B cell (primary cell): ENCODE data around the gene HAS3. TPM values are rescaled to one million over a fixed set of nuclear protein-coding genes. Genes with fewer than 3 reads are reported as not detected.

ENCODE experiments used
- ATAC-seq: fragments of 200-7000 bp; cut with Tn5 transposase; one replicate; pipeline ENCODE4 v1.10.0; 2021; ENCODE audit warnings: low read depth, mild to moderate bottlenecking, moderate number of reproducible peaks, moderate library complexity
- CTCF ChIA-PET: fragments of 350-600 bp; sonication (Branson Sonifier 250); formaldehyde crosslinking; loops from one replicate; lab custom pipeline; 2021; ENCODE audit warnings: antibody characterized with exemption, inconsistent platforms; lab: Charles Lee
- POLR2A ChIA-PET: fragments of 350-600 bp; sonication (Branson Sonifier 250); formaldehyde crosslinking; loops from one replicate; lab custom pipeline; 2021; ENCODE audit warnings: antibody characterized with exemption; lab: Charles Lee
- DNase-seq: peaks from one replicate; pipeline ENCODE4 v3.0.0; 2013
- H2AFZ ChIP-seq: 2 replicates; pipeline ENCODE4 v1.6.1; 2012; ENCODE audit warnings: mild to moderate bottlenecking, low read depth, low read length; ENCODE audit not compliant: insufficient read depth, poor library complexity, severe bottlenecking
- H3K27ac ChIP-seq, 2 donors: 1 replicate in 1 of 2; 2 replicates in 1 of 2; pipeline ENCODE4 v1.5.1; 2012 to 2013; ENCODE audit warnings: low read length in 2 of 2, mild to moderate bottlenecking in 2 of 2, moderate library complexity in 1 of 2
- H3K27me3 ChIP-seq, 4 experiments: fragments of 200-600 bp in 1 of 4; sonication (generic) in 1 of 4; replicated peaks in 1 of 4; 1 replicate in 2 of 4; 2 replicates in 2 of 4; pipeline versions ENCODE4 v1.6.1 to v1.7.0; 2013 to 2016; ENCODE audit warnings: low read length in 3 of 4, mild to moderate bottlenecking in 2 of 4, mixed read lengths in 1 of 4, moderate library complexity in 1 of 4; ENCODE audit not compliant: insufficient read depth in 4 of 4, control insufficient read depth in 3 of 4; ENCODE audit errors: control extremely low read depth in 1 of 4
- H3K36me3 ChIP-seq, 2 experiments: replicated peaks in 1 of 2; 1 replicate in 1 of 2; 2 replicates in 1 of 2; pipeline versions ENCODE4 v1.6.1 to v1.7.1; 2013; ENCODE audit warnings: low read length in 1 of 2; ENCODE audit not compliant: insufficient read depth in 2 of 2, control insufficient read depth in 1 of 2; ENCODE audit errors: control extremely low read depth in 1 of 2, extremely low read depth in 1 of 2
- H3K4me1 ChIP-seq, 2 donors: fragments of 200-600 bp in 1 of 2; sonication (generic) in 1 of 2; 1 replicate in 1 of 2; 2 replicates in 1 of 2; pipeline versions ENCODE4 v1.5.1 to v1.6.1; 2013 to 2017; ENCODE audit warnings: low read length in 2 of 2; ENCODE audit not compliant: control insufficient read depth in 2 of 2, insufficient read depth in 2 of 2
- H3K4me2 ChIP-seq: replicated peaks from 2 replicates; pipeline ENCODE3; 2012; ENCODE audit warnings: mild to moderate bottlenecking, low read depth, low read length; ENCODE audit not compliant: poor library complexity, severe bottlenecking
- H3K4me3 ChIP-seq, 5 experiments: fragments of 200-600 bp in 1 of 5; sonication (generic) in 1 of 5; 1 replicate in 3 of 5; 2 replicates in 2 of 5; pipeline versions ENCODE4 v1.5.1 to v1.7.0; 2011 to 2016; ENCODE audit warnings: low read length in 4 of 5, mild to moderate bottlenecking in 4 of 5, low read depth in 2 of 5, control low read depth in 1 of 5, moderate library complexity in 1 of 5; ENCODE audit not compliant: insufficient read depth in 1 of 5; ENCODE audit errors: control extremely low read depth in 1 of 5, extremely low read depth in 1 of 5
- H3K79me2 ChIP-seq: fragments of 200-600 bp; sonication (generic); one replicate; pipeline ENCODE4 v1.6.0; 2016; ENCODE audit warnings: low read length; ENCODE audit not compliant: control insufficient read depth, insufficient read depth
- H3K9ac ChIP-seq: fragments of 200-600 bp; sonication (generic); 2 replicates; pipeline ENCODE4 v1.6.1; 2017; ENCODE audit warnings: mild to moderate bottlenecking, low read length, moderate library complexity
- H3K9me3 ChIP-seq, 3 donors: one replicate each; pipeline versions ENCODE4 v1.6.1 to v1.7.1; 2013; ENCODE audit warnings: low read length in 2 of 3; ENCODE audit not compliant: control insufficient read depth in 2 of 3, insufficient read depth in 1 of 3; ENCODE audit errors: control extremely low read depth in 1 of 3
- H4K20me1 ChIP-seq: 2 replicates; pipeline ENCODE4 v1.6.0; 2012; ENCODE audit warnings: mild to moderate bottlenecking, low read length; ENCODE audit not compliant: insufficient read depth, control insufficient read depth, poor library complexity, severe bottlenecking
- H3K27ac Mint-ChIP-seq: one replicate; pipeline ENCODE4 v1.8.0; 2021; ENCODE audit warnings: mixed read lengths
- H3K27me3 Mint-ChIP-seq: one replicate; pipeline ENCODE4 v1.8.0; 2021; ENCODE audit warnings: mixed read lengths
- H3K4me1 Mint-ChIP-seq: one replicate; pipeline ENCODE4 v1.8.0; 2021; ENCODE audit warnings: mixed read lengths
- H3K4me3 Mint-ChIP-seq: one replicate; pipeline ENCODE4 v1.8.0; 2021; ENCODE audit warnings: mixed read lengths
- H3K9me3 Mint-ChIP-seq: one replicate; pipeline ENCODE4 v1.8.0; 2022; ENCODE audit warnings: mixed read lengths; ENCODE audit not compliant: insufficient read depth
- CTCF ChIP-seq: fragments of 200-600 bp; IDR thresholded peaks from one replicate; pipeline ENCODE4 v1.8.0; 2022; ENCODE audit warnings: antibody characterized with exemption, mild to moderate bottlenecking
- EZH2 ChIP-seq: IDR thresholded peaks from 2 replicates; pipeline ENCODE4 v1.6.1; 2012; ENCODE audit warnings: borderline replicate concordance, low read depth, mild to moderate bottlenecking, moderate library complexity, low read length; ENCODE audit not compliant: insufficient read depth, poor library complexity, severe bottlenecking
- WGBS: methylation state at CpG from one replicate; pipeline ENCODE4 v1.1.5; 2013; ENCODE audit warnings: missing lambda C conversion rate; ENCODE audit not compliant: insufficient coverage; 5-methylcytosine and 5-hydroxymethylcytosine counted together
- intact Hi-C: fragments of 100-400 bp; cut with micrococcal nuclease; formaldehyde crosslinking; loops from one replicate; pipeline ENCODE4 v1.10.0; 2022
- polyA plus RNA-seq: library from polyadenylated mRNA; depleted of rRNA; stranded (reverse); fragments of >200 nt; gene quantifications from 2 replicates; pipeline ENCODE4 v1.2.3, GENCODE V29; 2012
- total RNA-seq, 2 donors: library from RNA; stranded (reverse); fragments of 120-200 nt in 1 of 2; gene quantifications; 1 replicate in 1 of 2; 2 replicates in 1 of 2; pipeline versions ENCODE4 v1.2.3 to v1.2.4, GENCODE V29; 2013 to 2022

HAS3 gene
- total and polyA plus RNA-seq, 2 donors (not counting 1 experiment from before 2014, with no cell fraction given) = 1.4 to 2.6 TPM

- Histone ChIP-seq H2AFZ (no peak overlapping the region), H3K4me2 (no peak overlapping the region), H4K20me1 (no peaks in the 10 kb centered on the region), H3K4me1 (no peaks in the 10 kb centered on the region), H3K9me3 (no peaks in the 10 kb centered on the region), H3K4me3 (no peak overlapping the region), H3K27me3 (no peaks in the 10 kb centered on the region), H3K36me3 (peaks cover 0 to 2% of the 10 kb centered on the region in 2 experiments), H3K9ac (no peak overlapping the region), H3K27ac (no peak overlapping the region), H3K79me2 (no peaks in the 10 kb centered on the region)
- H3K4me1 Mint-ChIP-seq = no peaks in the 10 kb centered on the region
- WGBS = no CpG with 5 or more reads among the region's 2 CpGs
- ATAC-seq (no peak), DNase-seq (no peak)
- no peak overlapping the region for H3K27ac Mint-ChIP-seq
- H3K4me3 Mint-ChIP-seq = no peak overlapping the region
- H3K9me3 Mint-ChIP-seq = no peaks in the 10 kb centered on the region
- ChIA-PET POLR2A (no interaction called here), CTCF (no interaction called here)
- intact Hi-C loops = no loop called here
- no peak for TF ChIP-seq CTCF
- no peak for TF ChIP-seq EZH2
- H3K27me3 Mint-ChIP-seq = no peaks in the 10 kb centered on the region
Observed at GRCh38 chr16:69064124-69064763, 41.2 kb upstream of the HAS3 start.

- Histone ChIP-seq H3K4me2 (no peak overlapping the region), H3K4me1 (no peaks in the 10 kb centered on the region), H3K27me3 (no peaks in the 10 kb centered on the region), H3K27ac (no peak overlapping the region), H4K20me1 (no peaks in the 10 kb centered on the region), H3K79me2 (no peaks in the 10 kb centered on the region), H3K36me3 (peaks cover 0 to 2% of the 10 kb centered on the region in 2 experiments), H2AFZ (no peak overlapping the region), H3K9me3 (no peaks in the 10 kb centered on the region), H3K9ac (no peak overlapping the region), H3K4me3 (no peak overlapping the region)
- Mint-ChIP-seq H3K27me3 (no peaks in the 10 kb centered on the region), H3K27ac (no peak overlapping the region), H3K9me3 (no peaks in the 10 kb centered on the region), H3K4me1 (no peaks in the 10 kb centered on the region), H3K4me3 (no peak overlapping the region)
- DNase-seq (no peak), ATAC-seq (no peak)
- no peak for TF ChIP-seq CTCF
- CTCF ChIA-PET = no interaction called here
- POLR2A ChIA-PET = no interaction called here
- 67% methylated on average over 1 of the region's 6 CpGs for WGBS
- intact Hi-C loops = no loop called here
Observed at GRCh38 chr16:69064764-69065313, 40.6 kb upstream of the HAS3 start.
